HCT116 (cell line): ENCODE data around the gene TARBP1. TPM values are rescaled to one million over a fixed set of nuclear protein-coding genes. Genes with fewer than 3 reads are reported as not detected.

Experiments used
- ATAC-seq: fragments of 200-7000 bp; cut with Tn5 transposase; 2 replicates; pipeline ENCODE4 v1.9.1; 2020; ENCODE audit warnings: mild to moderate bottlenecking, moderate library complexity
- BruUV-seq: library from RNA; stranded (reverse); fragments of 400-500 nt; replicated peaks from 2 replicates; lab custom pipeline; 2021; lab: Mats Ljungman, UMichigan
- CTCF ChIA-PET: fragments of 300-600 bp; sonication (Branson Sonifier 250); formaldehyde crosslinking; loops from one replicate; lab custom pipeline; 2021; ENCODE audit warnings: antibody characterized with exemption; lab: Charles Lee
- POLR2A ChIA-PET: fragments of 300-600, 350-600 bp; sonication (Branson Sonifier 250); formaldehyde crosslinking; loops from one replicate; lab custom pipeline; 2021; ENCODE audit warnings: antibody characterized with exemption; lab: Charles Lee
- RAD21 ChIA-PET, 2 experiments: fragments of 300-600 bp; sonication (Branson Sonifier 250); formaldehyde crosslinking; loops; one replicate each; lab custom pipeline; 2023; ENCODE audit warnings: low total read pairs in 2 of 2; ENCODE audit not compliant: uncharacterized antibody in 2 of 2, unreplicated experiment in 2 of 2, low non-redundant PET in 1 of 2; lab: Charles Lee
- DNase-seq: peaks from one replicate; pipeline ENCODE4 v3.0.0-alpha.2; 2010; ENCODE audit warnings: low read depth, low spot score
- H2AFZ ChIP-seq: fragments of 200-600 bp; shearing (Covaris generic), sonication (generic); 2 replicates; pipeline ENCODE4 v1.6.1; 2017; ENCODE audit warnings: low read depth, mixed run types, mixed read lengths, antibody characterized with exemption, low read length; ENCODE audit not compliant: poor library complexity, severe bottlenecking
- H3K27ac ChIP-seq: 2 replicates; pipeline ENCODE4 v1.5.1; 2012; ENCODE audit warnings: low read depth, low read length
- H3K27me3 ChIP-seq: fragments of 200-600 bp; sonication (generic); 2 replicates; pipeline ENCODE4 v1.6.1; 2016; ENCODE audit warnings: mixed run types, low read length, mixed read lengths; ENCODE audit not compliant: insufficient read depth
- H3K36me3 ChIP-seq, 2 experiments: fragments of 200-500 bp in 1 of 2; fragments of 200-600 bp in 1 of 2; sonication (Bioruptor generic) in 1 of 2; sonication (generic) in 1 of 2; 2 replicates each; pipeline versions ENCODE4 v1.5.1 to v1.6.1; 2014 to 2016; ENCODE audit warnings: low read length in 2 of 2, inconsistent platforms in 1 of 2, mixed read lengths in 1 of 2, mixed run types in 1 of 2; ENCODE audit not compliant: insufficient read depth in 2 of 2, control insufficient read depth in 1 of 2
- H3K4me1 ChIP-seq, 2 experiments: fragments of 200-600 bp in 1 of 2; sonication (generic) in 1 of 2; 2 replicates each; pipeline versions ENCODE4 v1.5.1 to v1.6.1; 2012 to 2017; ENCODE audit warnings: low read length in 2 of 2, inconsistent platforms in 1 of 2, mild to moderate bottlenecking in 1 of 2, mixed read lengths in 1 of 2, mixed run types in 1 of 2, moderate library complexity in 1 of 2; ENCODE audit not compliant: insufficient read depth in 2 of 2, control insufficient read depth in 1 of 2
- H3K4me2 ChIP-seq: fragments of 200-600 bp; sonication (generic); 2 replicates; pipeline ENCODE4 v1.6.1; 2017; ENCODE audit warnings: mixed run types, low read length, mixed read lengths
- H3K4me3 ChIP-seq, 2 experiments: fragments of 200-600 bp in 1 of 2; sonication (generic) in 1 of 2; replicated peaks in 1 of 2; 2 replicates each; pipeline ENCODE4 v1.5.1; 2011 to 2016; ENCODE audit warnings: low read length in 2 of 2, control low read depth in 1 of 2, low read depth in 1 of 2, mild to moderate bottlenecking in 1 of 2, mixed read lengths in 1 of 2, mixed run types in 1 of 2
- H3K79me2 ChIP-seq: fragments of 200-600 bp; sonication (generic); 2 replicates; pipeline ENCODE4 v1.6.1; 2017; ENCODE audit warnings: mild to moderate bottlenecking, mixed run types, low read length, moderate library complexity, mixed read lengths; ENCODE audit not compliant: insufficient read depth
- H3K9ac ChIP-seq: fragments of 200-600 bp; sonication (generic); 2 replicates; pipeline ENCODE4 v1.6.1; 2016; ENCODE audit warnings: low read length, mixed read lengths
- H3K9me2 ChIP-seq: fragments of 200-600 bp; sonication (generic), shearing (Covaris generic); 2 replicates; pipeline ENCODE4 v1.6.1; 2017; ENCODE audit warnings: mixed run types, mild to moderate bottlenecking, moderate library complexity; ENCODE audit not compliant: insufficient read depth
- H3K9me3 ChIP-seq, 2 experiments: fragments of 200-500 bp in 1 of 2; fragments of 200-600 bp in 1 of 2; sonication (Bioruptor generic) in 1 of 2; sonication (generic) in 1 of 2; 2 replicates each; pipeline ENCODE4 v1.6.1; 2014 to 2017; ENCODE audit warnings: low read length in 2 of 2, mixed read lengths in 2 of 2, inconsistent platforms in 1 of 2, low read depth in 1 of 2, mild to moderate bottlenecking in 1 of 2, mixed run types in 1 of 2, moderate library complexity in 1 of 2; ENCODE audit not compliant: control insufficient read depth in 1 of 2, insufficient read depth in 1 of 2
- H4K20me1 ChIP-seq: fragments of 200-600 bp; sonication (generic), shearing (Covaris generic); 2 replicates; pipeline ENCODE4 v1.6.1; 2017; ENCODE audit warnings: mixed run types, mild to moderate bottlenecking, moderate library complexity; ENCODE audit not compliant: insufficient read depth
- ATF3 ChIP-seq: IDR thresholded peaks from 2 replicates; pipeline ENCODE4 v1.6.1; 2012
- EZH2 ChIP-seq: fragments of 200-600 bp; sonication (generic); IDR thresholded peaks from 2 replicates; pipeline ENCODE4 v1.6.1; 2017; ENCODE audit warnings: antibody characterized with exemption, mixed run types
- FOSL1 ChIP-seq: IDR thresholded peaks from 2 replicates; pipeline ENCODE4 v1.6.1; 2012; ENCODE audit warnings: low read depth
- JUND ChIP-seq: IDR thresholded peaks from 2 replicates; pipeline ENCODE4 v1.6.1; 2012
- MAX ChIP-seq: IDR thresholded peaks from 2 replicates; pipeline ENCODE4 v1.6.1; 2012
- RAD21 ChIP-seq: IDR thresholded peaks from 2 replicates; pipeline ENCODE4 v1.6.1; 2012; ENCODE audit warnings: low read depth, mild to moderate bottlenecking
- ZFX ChIP-seq: fragments of 450-650 bp; IDR thresholded peaks from 2 replicates; pipeline ENCODE4 v1.6.1; 2017
- ZNF274 ChIP-seq: fragments of 200-500 bp; sonication (Bioruptor generic); IDR thresholded peaks from 2 replicates; pipeline ENCODE4 v1.6.1; 2014; ENCODE audit warnings: mild to moderate bottlenecking, low read depth, low read length, inconsistent platforms
- intact Hi-C: fragments of 100-400 bp; cut with micrococcal nuclease; formaldehyde crosslinking; loops from 2 replicates; pipeline ENCODE4 v1.10.0; 2022
- total RNA-seq: library from RNA; stranded (reverse); gene quantifications from one replicate; pipeline ENCODE4 v1.2.1, GENCODE V29; 2021; ENCODE audit not compliant: unreplicated experiment

The TARBP1 gene
- total RNA-seq, 1 experiment from 2014 or later: 17.2 TPM

- no peaks in the 10 kb centered on the region for H4K20me1 ChIP-seq
- CTCF ChIA-PET: interaction anchor here (3.6 kb wide), 1 partner anchor 586 kb away, joined by 42 read pairs; no protein-coding TSS in a partner anchor
- DNase-seq (no peak), ATAC-seq (no peak)
- peaks cover 13 to 43% of the 10 kb centered on the region in 2 experiments for H3K4me1 ChIP-seq
- POLR2A ChIA-PET: no interaction called here
- H3K9ac ChIP-seq: no peak overlapping the region
- no peak overlapping the region for H2AFZ ChIP-seq
- no peak for TF ChIP-seq RAD21
- TF ChIP-seq EZH2: no peak
- no peak for TF ChIP-seq ZFX
- no peak for TF ChIP-seq ZNF274
- no peak for TF ChIP-seq ATF3
- TF ChIP-seq MAX: no peak
- H3K27me3 ChIP-seq: no peaks in the 10 kb centered on the region
- no peak overlapping the region for H3K27ac ChIP-seq
- H3K4me2 ChIP-seq: no peak overlapping the region
- H3K36me3 ChIP-seq: no peaks in the 10 kb centered on the region
- H3K9me3 ChIP-seq: no peaks in the 10 kb centered on the region
- no peaks in the 10 kb centered on the region for H3K79me2 ChIP-seq
- RAD21 ChIA-PET: interaction anchor here in 1 of 2 experiments (0.7 kb wide), 1 partner anchor 914 kb away, joined by 7 read pairs; no protein-coding TSS in a partner anchor
- H3K9me2 ChIP-seq: no peaks in the 10 kb centered on the region
- intact Hi-C loops: loop anchor here (5.0 to 10.0 kb wide), 2 partner anchors 227 to 500 kb away; no protein-coding TSS in a partner anchor
- no TSS peak for BruUV-seq
- H3K4me3 ChIP-seq: no peak overlapping the region
Measured at GRCh38 chr1:234497589-234497988, 18.6 kb upstream of the TARBP1 start.

- DNase-seq (no peak), ATAC-seq (no peak)
- CTCF ChIA-PET: interaction anchor here (0.7 to 1.2 kb wide), 3 partner anchors 588 to 705 kb away, joined by 3 to 4 read pairs (median 3); no protein-coding TSS in a partner anchor
- Histone ChIP-seq H3K9me3 (no peaks in the 10 kb centered on the region), H3K79me2 (no peaks in the 10 kb centered on the region), H3K4me2 (peak overlapping the region; percentile 26), H3K4me1 (peaks cover 0 to 28% of the 10 kb centered on the region in 2 experiments; a peak in 2 of 4 replicates), H3K27me3 (no peaks in the 10 kb centered on the region), H3K9me2 (no peaks in the 10 kb centered on the region), H3K4me3 (no peak overlapping the region), H3K27ac (no peak overlapping the region), H3K9ac (no peak overlapping the region), H4K20me1 (no peaks in the 10 kb centered on the region), H2AFZ (no peak overlapping the region), H3K36me3 (no peaks in the 10 kb centered on the region)
- intact Hi-C loops: loop anchor here (5.0 to 10.0 kb wide), 2 partner anchors 229 to 502 kb away; no protein-coding TSS in a partner anchor
- POLR2A ChIA-PET: interaction anchor here (0.9 kb wide), 1 partner anchor 588 kb away, joined by 3 read pairs; no protein-coding TSS in a partner anchor
- no TSS peak for BruUV-seq
- RAD21 ChIA-PET: interaction anchor here in 1 of 2 experiments (1.0 kb wide), 1 partner anchor 589 kb away, joined by 4 read pairs; no protein-coding TSS in a partner anchor
- TF ChIP-seq JUND (no peak; the same call in 1 of the 2 replicates), FOSL1 (peak; percentile 17; the same call in 1 of the 2 replicates), EZH2 (no peak)
Measured at GRCh38 chr1:234495231-234495990, 16.4 kb upstream of the TARBP1 start.
